GM10248 (cell line): ENCODE results near the gene WFIKKN2.

ENCODE experiments used
- CTCF ChIA-PET: fragments of 300-600 bp; sonication (Branson Sonifier 250); formaldehyde crosslinking; extraction: SDS; loops from one replicate; lab custom pipeline; 2021; ENCODE audit warnings: antibody characterized with exemption; lab: Yijun Ruan, JAX
- POLR2A ChIA-PET: fragments of 350-650 bp; sonication (Branson Sonifier 250); formaldehyde crosslinking; extraction: SDS; loops from one replicate; lab custom pipeline; 2020; ENCODE audit warnings: antibody characterized with exemption; lab: Yijun Ruan, JAX
- DNase-seq: peaks from one replicate; pipeline ENCODE4 v3.0.0; 2012; ENCODE audit errors: extremely low spot score
- CTCF ChIP-seq: IDR thresholded peaks from 2 replicates; pipeline ENCODE4 v1.5.1; 2012; ENCODE audit warnings: mild to moderate bottlenecking, low read depth; ENCODE audit errors: extremely low read depth, missing control alignments, control extremely low read depth

Gene WFIKKN2

GRCh38 chr17:50793007-50793406 lies 42.4 kb upstream of the WFIKKN2 start:
- TF ChIP-seq CTCF = no peak
- ChIA-PET CTCF (interaction anchor here (1.7 to 2.3 kb wide), 2 partner anchors 10 to 13 kb away, joined by 4 to 14 read pairs; no protein-coding TSS in a partner anchor), POLR2A (no interaction called here)
- DNase-seq = no peak

DNA sequence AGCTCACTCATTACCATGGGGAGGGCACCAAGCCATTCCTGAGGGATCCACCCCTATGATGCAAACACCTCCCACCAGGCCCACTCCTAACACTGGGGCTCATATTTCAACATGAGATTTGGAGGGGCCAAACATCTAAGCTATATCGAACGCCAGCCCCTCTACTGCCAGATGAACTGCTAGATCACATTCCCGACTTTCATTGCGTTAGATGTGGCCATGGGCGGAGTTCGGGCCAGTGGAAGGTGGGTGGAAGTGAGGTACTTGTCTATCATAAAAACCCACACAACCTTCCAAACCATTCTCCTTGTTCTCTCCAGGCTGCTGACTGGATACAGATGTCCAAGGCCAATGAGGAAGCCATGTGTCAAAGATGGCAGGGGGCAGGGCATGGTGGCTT lies 41.0 kb upstream of the WFIKKN2 start:
- no peak for TF ChIP-seq CTCF
- ChIA-PET CTCF (interaction anchor here (1.5 to 3.7 kb wide), 2 partner anchors 10 to 58 kb away, joined by 4 to 32 read pairs; no protein-coding TSS in a partner anchor), POLR2A (no interaction called here)
- no peak for DNase-seq

GRCh38 chr17:50797135-50797810 lies 38.1 kb upstream of the WFIKKN2 start:
- CTCF ChIA-PET = interaction anchor here (0.9 to 3.7 kb wide), 6 partner anchors 8 to 22 kb away, joined by 3 to 32 read pairs (median 4); no protein-coding TSS in a partner anchor
- no peak for TF ChIP-seq CTCF
- DNase-seq = no peak
- POLR2A ChIA-PET = no interaction called here

GRCh38 chr17:50798424-50799288 lies 36.7 kb upstream of the WFIKKN2 start:
- CTCF ChIA-PET = interaction anchor here (0.9 to 1.9 kb wide), 7 partner anchors 8 to 43 kb away, joined by 3 to 10 read pairs (median 3); no protein-coding TSS in a partner anchor

GRCh38 chr17:50799582-50799981 lies 35.8 kb upstream of the WFIKKN2 start:
- no peak for DNase-seq
- no peak for TF ChIP-seq CTCF
- ChIA-PET POLR2A (no interaction called here), CTCF (interaction anchor here (1.0 to 1.9 kb wide), 5 partner anchors 16 to 42 kb away, joined by 3 to 10 read pairs (median 3); no protein-coding TSS in a partner anchor)

More at GRCh38 chr17:50798424-50799288, 36.7 kb upstream of the WFIKKN2 start:
- no peak for TF ChIP-seq CTCF
- DNase-seq = no peak
- POLR2A ChIA-PET = no interaction called here

DNA sequence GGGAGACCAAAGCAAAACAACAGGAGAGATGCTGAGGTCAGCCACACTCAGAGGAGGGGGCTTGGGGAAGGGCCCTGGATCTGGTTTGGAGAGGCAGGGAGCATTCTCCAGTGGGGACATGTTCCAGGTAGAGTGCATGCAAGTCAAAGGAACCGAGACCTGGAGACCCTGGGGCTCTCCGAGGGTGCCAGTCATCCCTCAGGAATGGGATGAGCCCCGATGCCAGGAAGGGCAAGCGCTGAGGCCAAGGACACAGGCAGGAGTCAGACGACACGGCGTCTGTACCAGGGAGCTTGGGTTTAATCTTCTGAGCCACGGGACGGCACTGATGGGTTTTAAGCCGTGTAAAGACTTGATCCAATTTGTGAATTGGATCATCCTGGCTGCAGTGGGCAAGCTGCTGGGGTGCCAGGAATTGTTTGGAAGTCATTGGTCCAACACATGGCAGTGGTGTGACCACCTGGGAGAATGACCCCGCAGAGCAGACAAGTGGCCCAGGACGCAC lies 35.1 kb upstream of the WFIKKN2 start:
- POLR2A ChIA-PET = no interaction called here
- DNase-seq = no peak
- no peak for TF ChIP-seq CTCF
- CTCF ChIA-PET = interaction anchor here (0.6 to 1.7 kb wide), 5 partner anchors 17 to 465 kb away, joined by 3 to 8 read pairs (median 3); partner anchors contain the start of gene NME1
